PC-9 (cell line): ENCODE data around the gene C6orf15. TPM values are rescaled to one million over a fixed set of nuclear protein-coding genes. Genes with fewer than 3 reads are reported as not detected.
"Not testable (repeated sequence)": the region's sequence is repeated elsewhere in the genome, so short reads cannot be mapped to it uniquely, and the experiment has no call there.

ENCODE experiments used
- BruUV-seq: library from RNA; stranded (reverse); fragments of 400-500 nt; replicated peaks from 2 replicates; lab custom pipeline; 2021; lab: Mats Ljungman, UMichigan
- CTCF ChIA-PET: fragments of 300-600 bp; sonication (Branson Sonifier 250); formaldehyde crosslinking; loops from one replicate; lab custom pipeline; 2022; ENCODE audit warnings: antibody characterized with exemption; lab: Charles Lee
- POLR2A ChIA-PET: fragments of 300-600 bp; sonication (Branson Sonifier 250); formaldehyde crosslinking; loops from one replicate; lab custom pipeline; 2022; ENCODE audit warnings: antibody characterized with exemption; ENCODE audit not compliant: unreplicated experiment; lab: Charles Lee
- DNase-seq, 2 experiments: peaks; one replicate each; pipeline versions ENCODE4 v3.0.0 to v3.0.0-alpha.2; 2015 to 2022; ENCODE audit warnings: mixed read lengths in 1 of 2
- H2AFZ ChIP-seq: fragments of 200-600 bp; sonication (generic); 2 replicates; pipeline ENCODE4 v1.8.1; 2017; ENCODE audit warnings: antibody characterized with exemption
- H3F3A ChIP-seq: fragments of 200-600 bp; sonication (generic); 2 replicates; pipeline ENCODE4 v1.8.1; 2017; ENCODE audit warnings: antibody characterized with exemption, mild to moderate bottlenecking, low read depth; ENCODE audit not compliant: insufficient read depth
- H3K27ac ChIP-seq: fragments of 200-600 bp; sonication (generic); 2 replicates; pipeline ENCODE4 v1.6.1; 2016; ENCODE audit warnings: mixed run types
- H3K27me3 ChIP-seq: fragments of 200-600 bp; sonication (generic); 2 replicates; pipeline ENCODE4 v1.6.1; 2016; ENCODE audit warnings: low read depth, mixed run types; ENCODE audit not compliant: insufficient read depth
- H3K36me3 ChIP-seq: fragments of 200-600 bp; sonication (generic); 2 replicates; pipeline ENCODE4 v1.6.1; 2016; ENCODE audit warnings: low read depth, mixed run types
- H3K4me1 ChIP-seq: fragments of 200-600 bp; sonication (generic); replicated peaks from 2 replicates; pipeline ENCODE4 v1.6.1; 2016; ENCODE audit warnings: mixed run types; ENCODE audit not compliant: insufficient read depth
- H3K4me2 ChIP-seq: fragments of 200-600 bp; sonication (generic); 2 replicates; pipeline ENCODE4 v1.6.1; 2017; ENCODE audit warnings: mixed run types
- H3K4me3 ChIP-seq: fragments of 200-600 bp; sonication (generic); 2 replicates; pipeline ENCODE4 v1.6.1; 2016; ENCODE audit warnings: mixed run types
- H3K79me2 ChIP-seq: fragments of 200-600 bp; sonication (generic); 2 replicates; pipeline ENCODE4 v1.6.1; 2017; ENCODE audit warnings: low read depth, mixed run types
- H3K9me2 ChIP-seq: fragments of 200-600 bp; sonication (generic); 2 replicates; pipeline ENCODE4 v1.8.1; 2017; ENCODE audit warnings: mild to moderate bottlenecking; ENCODE audit not compliant: insufficient read depth
- H3K9me3 ChIP-seq: fragments of 200-600 bp; sonication (generic); 2 replicates; pipeline ENCODE4 v1.8.1; 2016; ENCODE audit warnings: low read depth; ENCODE audit not compliant: insufficient read depth
- H4K20me1 ChIP-seq: fragments of 200-600 bp; sonication (generic); 2 replicates; pipeline ENCODE4 v1.8.1; 2017; ENCODE audit not compliant: insufficient read depth
- EZH2 ChIP-seq: fragments of 200-600 bp; sonication (generic); IDR thresholded peaks from 2 replicates; pipeline ENCODE4 v1.8.0; 2017; ENCODE audit warnings: antibody characterized with exemption, low read depth
- intact Hi-C: fragments of 100-400 bp; cut with micrococcal nuclease; formaldehyde crosslinking; loops from one replicate; pipeline ENCODE4 v1.10.0; 2022; ENCODE audit not compliant: unreplicated experiment
- total RNA-seq: library from RNA; stranded (reverse); gene quantifications from 2 replicates; pipeline ENCODE4 v1.2.3, GENCODE V29; 2021
- TF ChIP-seq, protein P1 (sequence below): fragments of 200-600 bp; sonication (generic); conservative IDR thresholded peaks from 2 replicates; pipeline ENCODE4 v1.6.1; 2017; ENCODE audit warnings: mixed run types, antibody characterized with exemption, mild to moderate bottlenecking, moderate library complexity

C6orf15 gene
- total RNA-seq, 1 experiment from 2014 or later: 21.6 TPM

DNA sequence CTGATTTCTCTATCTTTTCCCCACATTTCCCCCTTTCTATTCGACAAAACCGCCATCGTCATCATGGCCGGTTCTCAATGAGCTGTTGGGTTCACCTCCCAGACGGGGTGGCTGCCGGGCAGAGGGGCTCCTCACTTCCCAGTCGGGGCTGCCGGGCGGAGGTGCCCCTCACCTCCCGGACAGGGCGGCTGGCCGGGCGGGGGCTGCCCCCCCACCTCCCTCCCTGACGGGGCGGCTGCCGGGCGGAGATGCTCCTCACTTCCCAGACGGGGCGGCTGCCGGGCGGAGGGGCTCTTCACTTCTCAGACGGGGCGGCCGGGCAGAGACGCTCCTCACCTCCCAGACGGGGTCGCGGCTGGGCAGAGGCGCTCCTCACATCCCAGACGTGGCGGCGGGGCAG lies 45.3 kb downstream of the C6orf15 start:
- POLR2A ChIA-PET: not testable (repeated sequence)

DNA sequence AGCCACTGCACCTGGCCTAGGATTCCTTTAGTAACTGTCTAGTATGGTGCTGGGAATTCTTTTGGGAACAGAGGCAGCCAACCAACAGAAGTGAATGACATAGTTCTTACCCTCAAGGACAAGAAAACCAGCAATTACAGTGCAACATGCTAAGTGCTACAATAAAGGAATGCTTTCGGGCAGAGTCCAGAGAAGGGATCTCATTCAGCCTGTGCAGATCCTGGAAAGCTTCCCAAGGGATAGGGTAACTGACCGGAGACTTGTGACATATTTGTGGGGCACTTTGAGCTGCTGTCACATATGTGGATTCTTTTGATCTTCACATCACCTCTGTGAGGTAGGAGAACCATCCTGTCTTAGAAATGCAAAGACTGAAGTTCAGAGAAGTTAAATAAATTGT lies 46.8 kb downstream of the C6orf15 start:
- no peak overlapping the region for H2AFZ ChIP-seq
- peaks cover 7% of the 10 kb centered on the region; the same call in 1 of the 2 replicates for H3F3A ChIP-seq
- no TSS peak for BruUV-seq
- intact Hi-C loops: no loop called here
- H3K9me3 ChIP-seq: no peaks in the 10 kb centered on the region
- CTCF ChIA-PET: no interaction called here
- no peaks in the 10 kb centered on the region for H3K9me2 ChIP-seq
- POLR2A ChIA-PET: no interaction called here
- TF ChIP-seq, protein P1, sequence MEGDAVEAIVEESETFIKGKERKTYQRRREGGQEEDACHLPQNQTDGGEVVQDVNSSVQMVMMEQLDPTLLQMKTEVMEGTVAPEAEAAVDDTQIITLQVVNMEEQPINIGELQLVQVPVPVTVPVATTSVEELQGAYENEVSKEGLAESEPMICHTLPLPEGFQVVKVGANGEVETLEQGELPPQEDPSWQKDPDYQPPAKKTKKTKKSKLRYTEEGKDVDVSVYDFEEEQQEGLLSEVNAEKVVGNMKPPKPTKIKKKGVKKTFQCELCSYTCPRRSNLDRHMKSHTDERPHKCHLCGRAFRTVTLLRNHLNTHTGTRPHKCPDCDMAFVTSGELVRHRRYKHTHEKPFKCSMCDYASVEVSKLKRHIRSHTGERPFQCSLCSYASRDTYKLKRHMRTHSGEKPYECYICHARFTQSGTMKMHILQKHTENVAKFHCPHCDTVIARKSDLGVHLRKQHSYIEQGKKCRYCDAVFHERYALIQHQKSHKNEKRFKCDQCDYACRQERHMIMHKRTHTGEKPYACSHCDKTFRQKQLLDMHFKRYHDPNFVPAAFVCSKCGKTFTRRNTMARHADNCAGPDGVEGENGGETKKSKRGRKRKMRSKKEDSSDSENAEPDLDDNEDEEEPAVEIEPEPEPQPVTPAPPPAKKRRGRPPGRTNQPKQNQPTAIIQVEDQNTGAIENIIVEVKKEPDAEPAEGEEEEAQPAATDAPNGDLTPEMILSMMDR: no peak
- no peak for TF ChIP-seq EZH2
- H3K27ac ChIP-seq: no peak overlapping the region
- H3K4me1 ChIP-seq: peaks cover 5% of the 10 kb centered on the region
- no peaks in the 10 kb centered on the region for H4K20me1 ChIP-seq
- no peak overlapping the region for H3K4me2 ChIP-seq
- no peaks in the 10 kb centered on the region for H3K79me2 ChIP-seq
- no peak overlapping the region for H3K4me3 ChIP-seq
- no peaks in the 10 kb centered on the region for H3K27me3 ChIP-seq
- H3K36me3 ChIP-seq: no peaks in the 10 kb centered on the region
- DNase-seq: no peak

More for the DNA sequence above, 45.3 kb downstream of the C6orf15 start:
- H3K4me2 ChIP-seq, DNase-seq, intact Hi-C loops, H3K9me3 ChIP-seq, H3K27ac ChIP-seq, CTCF ChIA-PET, H3F3A ChIP-seq, H3K4me3 ChIP-seq, H3K27me3 ChIP-seq, H3K79me2 ChIP-seq, H3K9me2 ChIP-seq, H3K4me1 ChIP-seq, H4K20me1 ChIP-seq, BruUV-seq, H2AFZ ChIP-seq, H3K36me3 ChIP-seq: not testable (repeated sequence)

DNA sequence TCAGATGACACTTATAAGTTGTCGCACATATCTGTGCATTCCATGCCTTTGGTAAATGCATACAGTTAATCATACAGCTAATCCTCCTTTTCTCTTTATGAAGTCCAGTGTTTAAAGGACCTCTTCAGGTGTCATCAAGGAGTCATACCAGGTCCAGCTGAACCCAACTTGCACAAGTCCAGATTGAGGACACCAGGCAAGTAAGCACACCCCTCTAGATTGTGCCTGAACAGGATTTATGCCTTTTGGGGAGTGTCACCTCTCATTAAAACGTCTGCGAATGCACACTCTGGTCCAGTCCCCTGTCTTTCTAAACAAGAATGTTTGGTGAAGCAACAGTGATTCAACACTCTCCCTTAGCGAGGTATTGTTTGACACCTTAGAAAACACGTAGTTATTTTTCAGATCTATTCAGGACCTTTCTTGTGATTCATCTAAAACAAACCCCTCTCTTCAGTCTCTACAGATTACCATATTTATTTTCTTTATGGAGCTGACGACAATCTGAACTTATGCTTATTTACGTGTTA lies 48.4 kb downstream of the C6orf15 start:
- Histone ChIP-seq H3K27me3 (no peaks in the 10 kb centered on the region), H3F3A (peaks cover 21% of the 10 kb centered on the region; the same call in 1 of the 2 replicates), H2AFZ (no peak overlapping the region), H3K4me2 (no peak overlapping the region), H4K20me1 (no peaks in the 10 kb centered on the region), H3K27ac (no peak overlapping the region), H3K9me2 (no peaks in the 10 kb centered on the region), H3K79me2 (no peaks in the 10 kb centered on the region), H3K9me3 (no peaks in the 10 kb centered on the region), H3K4me1 (peaks cover 18% of the 10 kb centered on the region), H3K36me3 (no peaks in the 10 kb centered on the region), H3K4me3 (no peak overlapping the region)
- intact Hi-C loops: no loop called here
- CTCF ChIA-PET: interaction anchor here (0.6 kb wide), 1 partner anchor 245 kb away, joined by 3 read pairs; no protein-coding TSS in a partner anchor
- POLR2A ChIA-PET: no interaction called here
- TF ChIP-seq, protein P1: no peak
- TF ChIP-seq EZH2: no peak
- DNase-seq: peak in 1 of 2 experiments; percentile 52
- no TSS peak for BruUV-seq

Other genes starting within 250 kb of the C6orf15 start
- gene DDR1, start 228.1 kb downstream of the C6orf15 start, total RNA-seq: 267 and 269 TPM in 2 replicates
- gene GTF2H4, start 204.4 kb downstream of the C6orf15 start, total RNA-seq: 31.3 and 43.9 TPM in 2 replicates
- gene VARS2, start 198.3 kb downstream of the C6orf15 start, total RNA-seq: 59.4 and 60.3 TPM in 2 replicates
- 0.72 and 0.75 TPM in 2 replicates for gene SFTA2, start 180.4 kb downstream of the C6orf15 start, total RNA-seq
- gene MUCL3, start 171.6 kb downstream of the C6orf15 start, total RNA-seq: not detected in 2 replicates
- gene MUC21, start 128.9 kb downstream of the C6orf15 start, total RNA-seq: 0.13 TPM in 1 of 2 replicates, not detected in the other
- gene MUC22, start 102.1 kb downstream of the C6orf15 start, total RNA-seq: not detected in 2 replicates
- 29.2 and 34.2 TPM in 2 replicates for gene PSORS1C1, start 2.2 kb upstream of the C6orf15 start, total RNA-seq
- 1.0 and 1.9 TPM in 2 replicates for gene CDSN, start 7.9 kb upstream of the C6orf15 start, total RNA-seq
- gene PSORS1C2, start 26.5 kb upstream of the C6orf15 start, total RNA-seq: not detected in 2 replicates
- 60.6 and 69.0 TPM in 2 replicates for gene CCHCR1, start 45.2 kb upstream of the C6orf15 start, total RNA-seq
- gene TCF19, start 46.0 kb upstream of the C6orf15 start, total RNA-seq: 19.0 and 26.0 TPM in 2 replicates
- gene POU5F1, start 58.1 kb upstream of the C6orf15 start, total RNA-seq: 1.1 and 1.4 TPM in 2 replicates
- 305 and 374 TPM in 2 replicates for gene HLA-C, start 159.5 kb upstream of the C6orf15 start, total RNA-seq
- 137 and 204 TPM in 2 replicates for gene HLA-B, start 244.6 kb upstream of the C6orf15 start, total RNA-seq